Dermis blood vessel endothelial cell (primary cell): ENCODE results near the gene MAGEA1. TPM values are rescaled to one million over a fixed set of nuclear protein-coding genes. Genes with fewer than 3 reads are reported as not detected.
"Not testable (repeated sequence)": the region's sequence is repeated elsewhere in the genome, so short reads cannot be mapped to it uniquely, and the experiment has no call there.

Experiments used
- DNase-seq: peaks from one replicate; pipeline ENCODE4 v3.0.0; 2010
- total RNA-seq: library from RNA; depleted of rRNA; stranded (reverse); fragments of >200 nt; gene quantifications from 2 replicates; pipeline ENCODE4 v1.2.3, GENCODE V29; 2014

The MAGEA1 gene, protein sequence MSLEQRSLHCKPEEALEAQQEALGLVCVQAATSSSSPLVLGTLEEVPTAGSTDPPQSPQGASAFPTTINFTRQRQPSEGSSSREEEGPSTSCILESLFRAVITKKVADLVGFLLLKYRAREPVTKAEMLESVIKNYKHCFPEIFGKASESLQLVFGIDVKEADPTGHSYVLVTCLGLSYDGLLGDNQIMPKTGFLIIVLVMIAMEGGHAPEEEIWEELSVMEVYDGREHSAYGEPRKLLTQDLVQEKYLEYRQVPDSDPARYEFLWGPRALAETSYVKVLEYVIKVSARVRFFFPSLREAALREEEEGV
- total RNA-seq, result not detected in 2 replicates

DNA sequence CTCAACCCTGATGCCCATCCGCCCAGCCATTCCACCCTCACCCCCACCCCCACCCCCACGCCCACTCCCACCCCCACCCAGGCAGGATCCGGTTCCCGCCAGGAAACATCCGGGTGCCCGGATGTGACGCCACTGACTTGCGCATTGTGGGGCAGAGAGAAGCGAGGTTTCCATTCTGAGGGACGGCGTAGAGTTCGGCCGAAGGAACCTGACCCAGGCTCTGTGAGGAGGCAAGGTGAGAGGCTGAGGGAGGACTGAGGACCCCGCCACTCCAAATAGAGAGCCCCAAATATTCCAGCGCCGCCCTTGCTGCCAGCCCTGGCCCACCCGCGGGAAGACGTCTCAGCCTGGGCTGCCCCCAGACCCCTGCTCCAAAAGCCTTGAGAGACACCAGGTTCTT lies at the start of gene MAGEA1:
MAGEA1 (plus strand) TSS at position 154 of the 400 bp plus-strand sequence. CDS start 3,106 bp downstream, outside the sequence.
- no peak for DNase-seq

GRCh38 chrX:153132924-153133323 lies 46.2 kb upstream of the MAGEA1 start:
- DNase-seq, result not testable (repeated sequence)

DNA sequence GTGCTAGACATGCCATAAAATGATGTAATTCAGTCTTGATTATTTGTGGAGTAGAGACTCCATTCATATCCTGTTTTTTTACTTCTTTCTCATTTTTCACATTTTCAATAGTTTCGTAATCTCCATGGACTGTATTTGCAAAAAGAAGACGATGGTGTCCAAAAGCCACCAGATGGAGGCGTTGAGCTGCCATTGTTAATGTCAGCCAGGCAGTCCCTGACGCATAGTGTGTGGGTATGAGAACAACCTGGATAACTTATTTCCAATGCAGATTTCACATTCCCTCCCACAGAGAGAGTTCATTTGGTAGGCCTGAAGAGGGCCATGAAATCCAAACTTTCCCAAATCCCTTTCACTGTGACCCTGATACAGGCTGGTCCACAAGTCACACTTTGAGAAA lies 40.0 kb upstream of the MAGEA1 start:
- not testable (repeated sequence) for DNase-seq

GRCh38 chrX:153146288-153146687 lies 32.8 kb upstream of the MAGEA1 start:
- DNase-seq, result not testable (repeated sequence)

GRCh38 chrX:153153516-153153915 lies 25.6 kb upstream of the MAGEA1 start:
- DNase-seq, result no peak

DNA sequence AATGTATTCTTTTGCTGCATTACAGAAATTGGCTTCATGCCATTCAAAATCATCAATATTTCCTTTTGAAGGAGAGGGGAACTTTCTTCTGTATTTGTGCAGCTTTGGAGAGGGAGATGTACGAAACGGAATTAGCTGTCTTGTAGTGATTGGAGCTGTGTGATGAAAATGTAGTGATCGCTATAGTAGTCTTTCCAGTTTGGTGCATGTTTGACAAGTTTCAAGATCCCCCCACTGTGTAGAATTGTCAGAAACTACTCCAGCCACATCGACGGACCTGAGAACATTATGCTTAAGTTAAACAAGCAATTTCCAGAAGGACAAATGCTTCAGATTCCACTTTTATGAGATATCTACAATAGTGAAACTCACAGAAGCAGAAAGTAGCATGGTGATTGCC lies 21.6 kb upstream of the MAGEA1 start:
- no peak for DNase-seq

DNA sequence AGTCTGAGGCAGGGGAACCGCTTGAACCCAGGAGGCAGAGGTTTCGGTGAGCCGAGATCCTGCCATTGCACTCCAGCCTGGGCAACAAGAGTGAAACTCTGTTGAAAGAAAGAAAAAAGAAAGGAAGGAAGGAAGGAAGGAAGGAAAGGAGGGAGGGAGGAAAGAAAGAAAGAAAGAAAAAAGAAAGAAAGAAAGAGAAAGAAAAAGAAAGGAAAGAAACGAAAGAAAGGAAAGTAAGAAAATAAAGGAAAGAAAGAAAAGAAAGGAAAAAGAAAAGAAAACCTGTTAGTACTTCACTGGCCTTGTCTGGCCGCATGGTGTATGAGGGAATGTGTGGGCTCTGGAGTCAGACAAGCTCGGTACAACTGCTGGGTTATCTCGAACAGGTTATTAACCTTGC lies 20.8 kb upstream of the MAGEA1 start:
- no peak for DNase-seq

- DNase-seq, result no peak
Observed at GRCh38 chrX:153161952-153162351, 17.1 kb upstream of the MAGEA1 start.

GRCh38 chrX:153164733-153165132 lies 14.4 kb upstream of the MAGEA1 start:
- DNase-seq, result no peak

DNA sequence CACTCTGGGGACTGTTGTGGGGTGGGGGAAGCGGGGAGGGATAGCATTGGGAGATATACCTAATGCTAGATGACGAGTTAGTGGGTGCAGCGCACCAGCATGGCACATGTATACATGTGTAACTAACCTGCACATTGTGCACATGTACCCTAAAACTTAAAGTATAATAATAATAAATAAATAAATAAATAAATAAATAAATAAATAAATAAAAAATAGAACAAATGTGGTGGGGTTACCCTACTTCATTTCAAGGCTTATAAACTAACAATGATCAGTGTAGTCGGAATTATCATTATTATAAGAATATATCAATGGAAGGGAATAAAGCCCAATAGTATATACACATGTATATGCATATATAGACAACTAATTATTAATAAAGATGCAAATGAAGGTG lies 10.7 kb upstream of the MAGEA1 start:
- not testable (repeated sequence) for DNase-seq

DNA sequence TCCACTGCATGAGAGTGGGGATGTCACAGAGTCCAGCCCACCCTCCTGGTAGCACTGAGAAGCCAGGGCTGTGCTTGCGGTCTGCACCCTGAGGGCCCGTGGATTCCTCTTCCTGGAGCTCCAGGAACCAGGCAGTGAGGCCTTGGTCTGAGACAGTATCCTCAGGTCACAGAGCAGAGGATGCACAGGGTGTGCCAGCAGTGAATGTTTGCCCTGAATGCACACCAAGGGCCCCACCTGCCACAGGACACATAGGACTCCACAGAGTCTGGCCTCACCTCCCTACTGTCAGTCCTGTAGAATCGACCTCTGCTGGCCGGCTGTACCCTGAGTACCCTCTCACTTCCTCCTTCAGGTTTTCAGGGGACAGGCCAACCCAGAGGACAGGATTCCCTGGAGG lies 2.7 kb downstream of the MAGEA1 start:
- DNase-seq, result no peak

GRCh38 chrX:153184787-153185186 lies 5.7 kb downstream of the MAGEA1 start:
- DNase-seq, result no peak

DNA sequence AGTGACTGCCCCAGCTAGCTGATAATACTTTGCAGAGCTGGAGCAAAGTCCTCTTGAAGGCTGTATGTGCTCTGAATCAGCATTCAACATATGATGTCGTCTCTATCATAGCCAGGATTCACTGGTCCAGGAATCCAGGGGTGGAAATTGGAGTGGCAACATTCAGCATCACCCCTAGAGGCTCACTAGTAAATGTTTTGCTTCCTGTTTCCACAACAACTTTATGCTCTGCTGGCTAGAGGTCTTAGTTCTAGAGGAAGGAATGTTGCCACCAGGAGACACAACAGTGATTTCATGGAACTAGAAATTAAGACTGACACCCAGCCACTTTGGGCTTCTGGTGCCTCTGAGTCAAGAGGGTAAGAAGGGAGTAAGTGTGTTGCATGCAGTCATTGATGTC lies 11.3 kb downstream of the MAGEA1 start:
- DNase-seq, result no peak

GRCh38 chrX:153200462-153200861 lies 21.4 kb downstream of the MAGEA1 start:
- no peak for DNase-seq

- no peak for DNase-seq
Observed at GRCh38 chrX:153206425-153207046, 27.5 kb downstream of the MAGEA1 start.

GRCh38 chrX:153209347-153209746 lies 30.3 kb downstream of the MAGEA1 start:
- no peak for DNase-seq

DNA sequence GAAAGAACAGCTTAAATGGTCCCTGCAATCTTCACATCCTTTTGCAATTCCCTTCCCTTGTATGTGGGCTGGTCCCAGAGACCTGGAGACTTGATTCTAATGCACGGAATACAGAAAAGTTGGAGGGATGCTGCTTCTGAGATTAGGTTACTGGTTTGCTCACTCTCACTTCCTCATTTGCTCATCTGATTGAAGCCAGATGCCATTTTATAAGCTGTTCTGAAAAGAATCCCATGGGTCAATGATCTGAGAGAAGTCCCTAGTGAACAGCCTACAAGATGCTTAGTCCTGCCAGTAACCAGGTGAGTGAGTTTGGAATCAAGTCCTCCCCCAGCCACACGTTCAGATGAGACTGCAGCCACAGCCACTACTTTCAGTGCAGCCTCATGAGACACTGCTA lies 35.9 kb downstream of the MAGEA1 start:
- no peak for DNase-seq

- no peak for DNase-seq
Observed at GRCh38 chrX:153216926-153217325, 37.8 kb downstream of the MAGEA1 start.

GRCh38 chrX:153225438-153226098 lies 46.5 kb downstream of the MAGEA1 start:
- DNase-seq, result no peak

GRCh38 chrX:153226344-153227185 lies 47.5 kb downstream of the MAGEA1 start:
- DNase-seq, result no peak
